HepG2 (cell line): ENCODE results near the gene SLC22A31. TPM values are rescaled to one million over a fixed set of nuclear protein-coding genes. Genes with fewer than 3 reads are reported as not detected.

ENCODE experiments used
- CREB1 ChIP-seq, 2 experiments: fragments of 450-650 bp in 1 of 2; IDR thresholded peaks; 2 replicates each; pipeline ENCODE4 v1.6.1; 2016 to 2017; ENCODE audit warnings: control low read depth in 1 of 2, mild to moderate bottlenecking in 1 of 2, missing compliant biosample characterization in 1 of 2, missing genetic modification characterization in 1 of 2
- HDAC1 ChIP-seq: sonication (generic); formaldehyde crosslinking; IDR thresholded peaks from 2 replicates; pipeline ENCODE4 v1.5.1; 2020; ENCODE audit warnings: mild to moderate bottlenecking, missing genetic modification reagents
- HOMEZ ChIP-seq: IDR thresholded peaks from 2 replicates; pipeline ENCODE4 v1.6.1; 2016; ENCODE audit warnings: low read depth
- JARID2 ChIP-seq: sonication (generic); formaldehyde crosslinking; IDR thresholded peaks from 2 replicates; pipeline ENCODE4 v1.8.1; 2023; ENCODE audit warnings: missing genetic modification reagents, inconsistent platforms; ENCODE audit not compliant: insufficient replicate concordance
- KDM5A ChIP-seq: fragments of 200-600 bp; sonication (generic); IDR thresholded peaks from 2 replicates; pipeline ENCODE4 v1.7.0; 2018; ENCODE audit warnings: antibody characterized with exemption, mild to moderate bottlenecking, low read length, borderline replicate concordance
- MED13 ChIP-seq: sonication (generic); formaldehyde crosslinking; IDR thresholded peaks from 2 replicates; pipeline ENCODE4 v1.5.0; 2020; ENCODE audit warnings: missing genetic modification reagents
- NR2C2 ChIP-seq: sonication (generic); formaldehyde crosslinking; IDR thresholded peaks from 2 replicates; pipeline ENCODE4 v1.4.0; 2020; ENCODE audit warnings: missing genetic modification reagents, mild to moderate bottlenecking, moderate library complexity, borderline replicate concordance
- STAT6 ChIP-seq: sonication (generic); formaldehyde crosslinking; IDR thresholded peaks from 2 replicates; pipeline ENCODE4 v1.4.0; 2020; ENCODE audit warnings: missing genetic modification reagents, mild to moderate bottlenecking, borderline replicate concordance
- ZBED4 ChIP-seq: sonication (generic); formaldehyde crosslinking; IDR thresholded peaks from 2 replicates; pipeline ENCODE4 v1.4.0; 2020; ENCODE audit warnings: missing genetic modification reagents, borderline replicate concordance
- ZNF280D ChIP-seq: sonication (generic); formaldehyde crosslinking; IDR thresholded peaks from 2 replicates; pipeline ENCODE4 v1.5.1; 2020; ENCODE audit warnings: mild to moderate bottlenecking, missing genetic modification reagents
- ZNF354B ChIP-seq: sonication (generic); formaldehyde crosslinking; IDR thresholded peaks from 2 replicates; pipeline ENCODE4 v1.8.0; 2022; ENCODE audit warnings: mild to moderate bottlenecking, missing genetic modification reagents
- ZNF652 ChIP-seq: IDR thresholded peaks from 2 replicates; pipeline ENCODE4 v1.6.1; 2016; ENCODE audit warnings: low read depth, borderline replicate concordance
- ZNF747 ChIP-seq: sonication (generic); formaldehyde crosslinking; IDR thresholded peaks from 2 replicates; pipeline ENCODE4 v1.8.1; 2023; ENCODE audit warnings: missing genetic modification reagents, mild to moderate bottlenecking, borderline replicate concordance
- ZNF781 ChIP-seq: sonication (generic); formaldehyde crosslinking; IDR thresholded peaks from 2 replicates; pipeline ENCODE4 v1.5.1; 2020; ENCODE audit warnings: borderline replicate concordance, mild to moderate bottlenecking, missing genetic modification reagents; ENCODE audit errors: not compliant biosample characterization
- ZNF790 ChIP-seq: sonication (generic); formaldehyde crosslinking; IDR thresholded peaks from 2 replicates; pipeline ENCODE4 v1.8.0; 2022; ENCODE audit warnings: missing genetic modification reagents, mild to moderate bottlenecking, borderline replicate concordance
- ZSCAN20 ChIP-seq: sonication (generic); formaldehyde crosslinking; IDR thresholded peaks from 2 replicates; pipeline ENCODE4 v1.4.0; 2020; ENCODE audit warnings: missing genetic modification reagents, mild to moderate bottlenecking, borderline replicate concordance
- polyA plus RNA-seq, 8 experiments: library from polyadenylated mRNA; depleted of rRNA in 3 of 8; stranded (reverse) in 7 of 8; unstranded in 1 of 8; fragments of >200 nt; fragmentation: Illumina TruSeq in 4 of 8; extraction: Trizol in 4 of 8; gene quantifications; 2 replicates each; pipeline versions ENCODE4 v1.2.1 to v1.2.3, GENCODE V29; 2011 to 2016; ENCODE audit warnings: low read depth in 4 of 8, missing spikeins in 1 of 8, mixed read lengths in 1 of 8; ENCODE audit not compliant: insufficient read depth in 1 of 8
- total RNA-seq, 5 experiments: library from RNA; depleted of rRNA; stranded (reverse); fragments of >200 nt; fragmentation: Illumina TruSeq; extraction: Trizol; gene quantifications; 2 replicates each; pipeline ENCODE4 v1.2.3, GENCODE V29; 2016; ENCODE audit warnings: low read depth in 1 of 5

SLC22A31 gene
- total and polyA plus RNA-seq, 2 of the 13 experiments (the other 11 are each of a cell fraction or from before 2014, with no cell fraction given), result 67.3 to 83.3 TPM

GRCh38 chr16:89241187-89242007 is 41.1 kb upstream of the SLC22A31 start (continued):
- TF ChIP-seq STAT6 (CRISPR knock-in tag) (peak; percentile 74; the same call in 1 of the 2 replicates), ZBED4 (no peak), ZNF652 (no peak), NR2C2 (CRISPR knock-in tag) (peak; percentile 96), ZSCAN20 (CRISPR knock-in tag) (peak; percentile 86; the same call in 1 of the 2 replicates), MED13 (CRISPR knock-in tag) (peak; percentile 86), ZNF747 (peak; percentile 93), ZNF790 (CRISPR knock-in tag) (peak; percentile 14; the same call in 1 of the 2 replicates), KDM5A (peak; percentile 88), HOMEZ (CRISPR knock-in tag) (peak; percentile 32; the same call in 1 of the 2 replicates), ZNF354B (no peak), CREB1 (IDR thresholded peaks at IDR 0.05) (peak; percentile 73; the same call in 1 of the 2 replicates), CREB1 (CRISPR knock-in tag; IDR thresholded peaks at IDR 0.05) (peak; percentile 73), JARID2 (CRISPR knock-in tag) (peak; percentile 78), ZNF280D (CRISPR knock-in tag) (no peak), HDAC1 (CRISPR knock-in tag) (peak; percentile 79), ZNF781 (no peak)
